ENCODE measurements around the gene LBHD1. TPM values are rescaled to one million over a fixed set of nuclear protein-coding genes. Genes with fewer than 3 reads are reported as not detected.
"Not testable (repeated sequence)": the region's sequence is repeated elsewhere in the genome, so short reads cannot be mapped to it uniquely, and the experiment has no call there.

LBHD1 gene
- total RNA-seq, 2 donors from 2014 or later: 2.3 to 2.4 TPM

GRCh38 chr11:62622476-62623089 lies 49.5 kb downstream of the LBHD1 start:
- Histone ChIP-seq H3K4me3 (peak overlapping the region in 1 of 2 donors; percentile 90), H3K27ac (peak overlapping the region; percentile 83 to 84), H3K4me1 (peaks cover 0 to 21% of the 10 kb centered on the region in 2 donors), H3K27me3 (no peaks in the 10 kb centered on the region), H3K36me3 (peaks cover 25% of the 10 kb centered on the region), H3K9me3 (no peaks in the 10 kb centered on the region)
- no peak for TF ChIP-seq CTCF (IDR thresholded peaks at IDR 0.05)
- DNase-seq (ENCODE audit: low spot score): no peak

- H3K27ac ChIP-seq: peak within 1 kb of the TSS; percentile 83 to 84
- peak; percentile 98 for DNase-seq (ENCODE audit: low spot score)
- no peak for TF ChIP-seq CTCF (IDR thresholded peaks at IDR 0.05)
Observed at GRCh38 chr11:62621567-62622470, 50.2 kb downstream of the LBHD1 start, which contains the start of gene B3GAT3. TSS of gene B3GAT3 (minus strand) at chr11:62621986. CDS start at chr11:62621947, 39 bp downstream.

GRCh38 chr11:62621027-62621566 lies 51.0 kb downstream of the LBHD1 start:
- TF ChIP-seq CTCF (IDR thresholded peaks at IDR 0.05): no peak
- peaks cover 22% of the 10 kb centered on the region for H3K36me3 ChIP-seq

More at GRCh38 chr11:62621567-62622470, 50.2 kb downstream of the LBHD1 start, which contains the start of gene B3GAT3:
- Histone ChIP-seq H3K36me3 (peaks cover 23% of the 10 kb centered on the region), H3K4me1 (peaks cover 0 to 21% of the 10 kb centered on the region in 2 donors), H3K9me3 (no peaks in the 10 kb centered on the region), H3K4me3 (peak within 1 kb of the TSS; percentile 56 to 90), H3K27me3 (no peaks in the 10 kb centered on the region)

GRCh38 chr11:62616957-62617356 lies 55.1 kb downstream of the LBHD1 start:
- DNase-seq (ENCODE audit: low spot score); H3K9me3 ChIP-seq; H3K27ac ChIP-seq; H3K27me3 ChIP-seq; H3K36me3 ChIP-seq; H3K4me3 ChIP-seq: not testable (repeated sequence)
- H3K4me1 ChIP-seq: peaks cover 0 to 23% of the 10 kb centered on the region in 2 donors

More at GRCh38 chr11:62621027-62621566, 51.0 kb downstream of the LBHD1 start:
- Histone ChIP-seq H3K9me3 (no peaks in the 10 kb centered on the region), H3K4me3 (peak overlapping the region; percentile 56 to 90), H3K27ac (peak overlapping the region; percentile 83 to 84), H3K4me1 (peaks cover 0 to 21% of the 10 kb centered on the region in 2 donors), H3K27me3 (no peaks in the 10 kb centered on the region)
- no peak for DNase-seq (ENCODE audit: low spot score)

GRCh38 chr11:62615521-62615920 lies 56.5 kb downstream of the LBHD1 start:
- Histone ChIP-seq H3K36me3 (peaks cover 10% of the 10 kb centered on the region), H3K27ac (no peak overlapping the region), H3K4me3 (no peak overlapping the region), H3K4me1 (peaks cover 0 to 28% of the 10 kb centered on the region in 2 donors), H3K9me3 (no peaks in the 10 kb centered on the region), H3K27me3 (no peaks in the 10 kb centered on the region)
- no peak for TF ChIP-seq CTCF (IDR thresholded peaks at IDR 0.05)
- no peak for DNase-seq (ENCODE audit: low spot score)

- H3K9me3 ChIP-seq: no peaks in the 10 kb centered on the region
- DNase-seq (ENCODE audit: low spot score): no peak
- no peak for TF ChIP-seq CTCF (IDR thresholded peaks at IDR 0.05)
- H3K27me3 ChIP-seq: no peaks in the 10 kb centered on the region
- peaks cover 0 to 28% of the 10 kb centered on the region in 2 donors for H3K4me1 ChIP-seq
- H3K4me3 ChIP-seq: no peak overlapping the region
- H3K36me3 ChIP-seq: peaks cover 10% of the 10 kb centered on the region
- no peak overlapping the region for H3K27ac ChIP-seq
Observed at GRCh38 chr11:62614275-62614674, 57.8 kb downstream of the LBHD1 start.
